C1 segment of cervical spinal cord (tissue), 14 donors: Measurements from ENCODE around the gene PPIP5K1.

Experiments used
- DNase-seq, 14 donors: peaks; one replicate each; lab custom pipeline; 2025; lab: John Stamatoyannopoulos, UW

Gene PPIP5K1

DNA sequence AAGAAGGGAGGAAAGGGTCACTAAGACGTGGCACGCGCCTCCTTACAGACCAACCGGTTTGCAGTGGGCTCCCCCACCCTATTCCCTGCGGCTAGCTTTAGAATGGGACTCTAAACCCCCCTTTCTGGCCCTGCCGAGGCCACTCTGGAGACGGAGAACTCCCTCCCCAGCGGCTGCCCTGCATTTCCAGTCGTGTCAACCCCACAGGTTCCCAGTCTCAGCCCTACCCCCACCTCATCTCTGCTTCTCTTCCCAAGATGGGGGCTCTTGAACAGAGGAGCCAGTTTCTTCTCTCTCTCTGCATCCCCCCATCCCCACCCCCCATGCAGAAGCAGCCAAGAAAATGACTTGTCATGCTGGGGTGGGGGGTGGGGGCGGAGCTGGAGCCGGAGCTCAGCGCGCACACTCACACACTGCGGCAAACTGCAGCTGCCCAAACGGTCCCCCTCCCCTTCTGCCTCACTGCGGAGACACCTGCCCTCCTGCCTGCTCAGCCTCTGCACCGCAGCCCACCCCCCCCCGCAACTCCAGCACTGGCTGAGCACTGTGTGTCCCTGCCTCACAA, 71.7 kb downstream of the PPIP5K1 start:
- peak in 12 of 14 donors; percentile 63 to 90 (median 78) for DNase-seq

DNA sequence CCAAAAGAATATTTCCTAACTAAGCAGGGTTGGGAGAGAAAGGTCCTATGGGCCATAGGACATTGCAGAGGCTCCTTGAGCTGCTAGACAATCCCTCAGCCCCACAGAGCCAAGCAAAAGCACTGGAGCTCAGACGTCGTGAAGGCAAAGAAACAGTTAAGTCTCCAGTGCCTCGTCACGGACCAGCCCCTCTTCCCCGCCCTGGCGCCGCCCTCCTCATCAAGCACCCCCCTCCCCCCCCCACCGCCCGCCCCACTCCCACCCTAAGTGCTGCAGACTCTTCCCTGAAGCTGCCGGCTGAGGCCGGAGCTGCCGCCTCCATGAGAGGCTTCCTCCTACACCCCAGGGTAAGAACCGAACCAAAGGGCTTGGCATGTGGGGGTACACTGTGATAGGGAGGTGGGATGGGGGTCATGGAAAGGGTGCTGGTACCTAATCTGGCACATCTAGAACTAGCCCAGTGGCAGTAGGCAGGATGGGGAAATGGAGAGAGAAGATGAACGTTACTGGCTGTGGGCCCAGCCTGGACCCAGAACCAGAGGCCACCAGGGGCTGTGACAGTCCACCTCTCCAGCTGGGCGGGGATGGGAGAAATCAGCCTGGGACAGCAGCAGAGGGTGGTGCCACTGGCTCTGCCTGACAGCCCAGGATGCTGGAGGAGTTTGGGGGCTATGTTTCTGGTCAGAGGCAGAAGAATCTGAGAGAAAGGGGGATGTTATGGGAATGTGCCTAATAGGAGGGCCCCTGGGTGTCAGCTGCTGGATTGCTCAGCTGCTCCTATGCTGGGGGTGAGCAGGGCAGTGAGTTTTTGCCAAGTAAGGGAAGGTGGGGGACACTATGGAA, 72.4 kb downstream of the PPIP5K1 start, which contains the start of gene MAP1A:
Gene MAP1A (plus strand): TSS at position 255 of the 843 bp plus-strand sequence. CDS start 3,866 bp downstream, outside the sequence.
- peak in 13 of 14 donors; percentile 35 to 86 (median 77) for DNase-seq

DNA sequence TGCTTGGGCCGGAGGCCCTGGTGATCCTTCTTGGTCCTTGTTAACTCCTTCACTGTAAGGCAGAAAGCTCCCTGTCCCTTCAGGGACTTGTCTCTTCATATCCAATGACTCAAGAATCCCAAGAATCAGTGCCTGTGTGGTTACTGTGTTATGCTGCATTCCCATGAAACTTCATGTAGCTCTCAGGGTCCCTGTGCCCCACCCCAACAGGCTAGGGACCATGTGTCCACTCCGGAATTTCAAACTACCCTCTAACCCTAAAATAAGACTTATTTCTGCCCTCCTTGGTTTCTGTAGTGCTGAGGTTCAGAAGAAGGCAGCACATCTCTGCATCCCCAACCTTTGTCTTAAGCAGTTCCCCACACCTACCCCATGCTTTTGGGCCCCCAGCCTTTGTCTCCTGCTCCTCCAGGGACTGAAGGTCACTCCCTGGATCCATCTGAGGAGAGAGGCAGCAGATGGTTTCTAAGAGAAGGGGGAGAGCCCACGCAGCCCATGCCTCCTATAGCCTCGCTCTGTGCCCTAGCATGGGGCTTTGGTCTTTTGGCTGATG, 73.1 kb downstream of the PPIP5K1 start:
- peak in 3 of 14 donors; percentile 63 to 70 (median 70) for DNase-seq

DNA sequence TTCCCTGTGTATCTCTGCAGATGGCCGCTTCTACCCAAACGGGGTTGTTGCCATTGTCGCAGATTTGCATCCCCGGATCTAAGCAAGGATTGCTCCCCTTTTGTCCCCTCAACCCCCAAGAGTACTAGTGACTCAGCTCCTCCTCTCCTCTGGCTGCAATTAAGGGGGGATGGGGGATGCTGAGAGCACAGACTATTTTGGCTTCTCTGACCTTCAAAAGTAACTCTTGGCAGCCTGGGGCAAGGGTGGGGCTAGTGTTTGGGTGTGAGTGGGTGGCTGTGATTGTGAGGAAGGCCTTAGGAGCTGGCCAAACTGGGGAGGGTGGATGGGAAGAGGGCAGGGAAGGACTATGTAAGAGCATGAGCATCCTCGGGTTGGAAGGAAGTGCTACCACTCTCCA, 73.8 kb downstream of the PPIP5K1 start:
- peak in 6 of 14 donors; percentile 23 to 59 (median 26) for DNase-seq

GRCh38 chr15:43515741-43516140, 74.3 kb downstream of the PPIP5K1 start:
- no peak for DNase-seq

GRCh38 chr15:43514241-43515057, 75.6 kb downstream of the PPIP5K1 start:
- peak in 11 of 14 donors; percentile 23 to 77 (median 61) for DNase-seq

DNA sequence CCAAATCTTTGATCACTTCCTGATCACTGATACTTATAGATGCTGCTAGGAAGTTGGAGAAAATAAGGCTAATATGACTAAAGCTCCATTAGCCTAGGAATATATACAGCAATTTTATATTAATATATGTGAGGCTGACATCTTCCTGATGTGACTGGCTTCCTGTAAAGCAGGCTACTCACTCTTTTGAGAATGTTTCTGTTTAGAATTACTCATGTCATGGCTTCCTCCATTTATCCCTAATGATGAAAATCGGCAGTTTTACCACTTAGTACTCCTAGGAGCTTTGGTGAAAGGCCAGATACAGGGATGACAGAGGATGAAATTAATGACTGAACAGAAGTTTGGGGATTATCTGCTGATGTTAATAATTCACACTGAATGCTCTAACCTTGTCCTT, 76.5 kb downstream of the PPIP5K1 start:
- DNase-seq: no peak

GRCh38 chr15:43511012-43511885, 78.8 kb downstream of the PPIP5K1 start:
- DNase-seq: peak in 4 of 14 donors; percentile 26 to 59 (median 48)

GRCh38 chr15:43510200-43511011, 79.6 kb downstream of the PPIP5K1 start:
- peak; percentile 70 to 99 (median 94) for DNase-seq

- peak in 1 of 14 donors; percentile 49 for DNase-seq
Measured at GRCh38 chr15:43509660-43510199, 80.3 kb downstream of the PPIP5K1 start.

- DNase-seq: peak in 1 of 14 donors; percentile 39
Measured at GRCh38 chr15:43508991-43509659, 80.9 kb downstream of the PPIP5K1 start.

- DNase-seq: no peak
Measured at GRCh38 chr15:43508421-43508820, 81.6 kb downstream of the PPIP5K1 start.

DNA sequence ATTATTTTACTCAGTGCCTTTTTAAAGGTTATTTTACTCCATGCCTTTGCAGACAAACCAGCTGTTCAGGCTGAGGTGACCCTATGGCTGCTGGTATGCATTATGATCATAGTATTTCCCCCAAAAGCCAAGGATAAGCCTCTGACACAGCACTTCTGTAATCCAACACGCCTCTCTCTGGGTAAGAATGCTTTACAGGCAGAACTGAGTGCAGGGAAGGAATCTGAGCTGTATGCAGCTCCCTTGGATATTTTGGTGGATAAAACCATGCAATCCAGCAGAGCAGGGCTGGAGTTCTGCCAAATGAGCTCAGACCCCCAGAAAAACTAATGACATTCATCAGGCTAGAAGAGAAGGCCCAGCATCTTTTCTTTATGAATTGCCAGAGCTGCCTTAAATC, 84.3 kb downstream of the PPIP5K1 start:
- DNase-seq: no peak

DNA sequence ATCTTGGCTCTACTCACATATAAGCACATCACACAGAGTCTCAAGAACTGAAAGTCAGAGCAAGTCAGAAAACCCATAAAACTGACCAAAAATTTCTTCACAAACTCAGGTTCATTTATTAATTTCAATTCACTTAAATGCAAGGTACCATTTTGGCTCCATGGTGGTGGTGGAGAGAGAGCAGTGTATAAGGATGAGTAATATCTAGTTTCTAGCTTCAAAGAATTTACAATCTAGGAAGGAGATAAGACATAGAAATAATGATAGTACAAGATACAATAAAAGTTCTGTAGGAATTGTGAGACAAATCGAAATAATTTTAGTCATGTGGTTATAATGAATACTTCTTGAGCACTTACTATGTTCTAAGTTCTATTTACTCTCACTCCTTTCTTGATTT, 90.4 kb downstream of the PPIP5K1 start:
- no peak for DNase-seq

DNA sequence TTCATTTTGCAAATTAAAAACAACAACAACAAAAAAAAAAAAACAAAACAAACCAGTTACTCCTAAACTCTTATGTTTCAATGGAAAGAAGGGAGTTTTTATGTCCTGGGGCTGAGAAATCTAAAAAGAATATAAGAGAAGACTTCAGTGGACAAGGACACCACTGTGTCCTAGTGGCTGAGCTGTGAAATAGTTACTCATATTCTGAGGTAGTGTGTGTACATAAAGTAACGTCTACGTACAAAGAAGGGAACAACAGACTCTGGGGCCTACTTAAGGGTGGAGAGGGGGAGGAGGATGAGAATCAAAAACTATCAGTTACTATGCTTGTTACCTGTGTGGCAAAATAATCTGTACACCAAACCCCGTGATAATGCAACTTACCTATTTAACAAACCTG, 91.0 kb downstream of the PPIP5K1 start:
- DNase-seq: no peak

GRCh38 chr15:43493703-43494472, 96.1 kb downstream of the PPIP5K1 start:
- DNase-seq: no peak

GRCh38 chr15:43492673-43493601, 97.1 kb downstream of the PPIP5K1 start, which contains the start of gene TP53BP1:
Gene TP53BP1 (minus strand): TSS chr15:43493156. CDS start chr15:43493043, 113 bp downstream.
- DNase-seq: peak; percentile 55 to 95 (median 88)
